H1 (cell line): Measurements from ENCODE around the gene GALNT2. TPM values are rescaled to one million over a fixed set of nuclear protein-coding genes. Genes with fewer than 3 reads are reported as not detected.

Experiments used
- CTCF ChIA-PET: fragments of 300-600 bp; sonication (Branson Sonifier 250); formaldehyde crosslinking; loops from one replicate; lab custom pipeline; 2021; ENCODE audit not compliant: partially characterized antibody; lab: Charles Lee
- POLR2A ChIA-PET: fragments of 300-600 bp; sonication (Branson Sonifier 250); formaldehyde crosslinking; loops from one replicate; lab custom pipeline; 2021; ENCODE audit warnings: inconsistent platforms; ENCODE audit not compliant: partially characterized antibody; lab: Charles Lee
- DNase-seq, 2 experiments: peaks; one replicate each; pipeline versions ENCODE4 v3.0.0 to v3.0.0-alpha.2; 2010 to 2022; ENCODE audit warnings: low spot score in 2 of 2, low read depth in 1 of 2, mixed read lengths in 1 of 2
- FAIRE-seq: peaks from 2 replicates; lab custom pipeline; 2011; peaks lifted over from hg19 to GRCh38; lab: Jason Lieb, UNC
- H2AFZ ChIP-seq: 2 replicates; pipeline ENCODE4 v1.8.1; 2012; ENCODE audit warnings: low read length, inconsistent platforms
- H2AK5ac ChIP-seq: 2 replicates; pipeline ENCODE4 v1.6.1; 2013; ENCODE audit warnings: low read depth, low read length
- H2BK120ac ChIP-seq: replicated peaks from 2 replicates; pipeline ENCODE3; 2013; ENCODE audit warnings: low read depth, low read length, inconsistent platforms
- H2BK12ac ChIP-seq: 2 replicates; pipeline ENCODE4 v1.6.1; 2013; ENCODE audit warnings: low read depth, low read length
- H2BK15ac ChIP-seq: 2 replicates; pipeline ENCODE4 v1.6.1; 2013; ENCODE audit warnings: low read length
- H2BK20ac ChIP-seq: 2 replicates; pipeline ENCODE4 v1.6.1; 2013; ENCODE audit warnings: low read length
- H2BK5ac ChIP-seq: 2 replicates; pipeline ENCODE4 v1.6.1; 2013; ENCODE audit warnings: low read depth, low read length
- H3K14ac ChIP-seq: 2 replicates; pipeline ENCODE4 v1.6.1; 2013; ENCODE audit warnings: inconsistent platforms; ENCODE audit not compliant: insufficient read length
- H3K18ac ChIP-seq: 2 replicates; pipeline ENCODE4 v1.6.1; 2013; ENCODE audit warnings: low read length; ENCODE audit errors: extremely low read depth
- H3K23ac ChIP-seq: 2 replicates; pipeline ENCODE4 v1.6.1; 2013; ENCODE audit warnings: inconsistent platforms; ENCODE audit not compliant: insufficient read length
- H3K23me2 ChIP-seq: 2 replicates; pipeline ENCODE4 v1.6.1; 2013; ENCODE audit warnings: low read depth, low read length
- H3K27ac ChIP-seq: 2 replicates; pipeline ENCODE4 v1.6.1; 2011; ENCODE audit warnings: low read depth, low read length, inconsistent platforms
- H3K27me3 ChIP-seq, 4 experiments: replicated peaks in 1 of 4; 1 replicate in 1 of 4; 2 replicates in 3 of 4; pipeline versions ENCODE4 v1.6.1 to v1.8.1; 2011 to 2013; ENCODE audit warnings: low read length in 3 of 4, mild to moderate bottlenecking in 3 of 4, inconsistent platforms in 2 of 4, mixed read lengths in 2 of 4, moderate library complexity in 1 of 4; ENCODE audit not compliant: control insufficient read depth in 3 of 4, insufficient read depth in 3 of 4; ENCODE audit errors: extremely low read depth in 1 of 4
- H3K36me3 ChIP-seq, 4 experiments: 2 replicates each; pipeline versions ENCODE4 v1.6.1 to v1.8.1; 2011 to 2013; ENCODE audit warnings: mild to moderate bottlenecking in 4 of 4, low read length in 3 of 4, moderate library complexity in 2 of 4, control low read depth in 1 of 4, inconsistent platforms in 1 of 4; ENCODE audit not compliant: insufficient read depth in 4 of 4, control insufficient read depth in 2 of 4
- H3K4ac ChIP-seq: replicated peaks from 2 replicates; pipeline ENCODE3; 2013; ENCODE audit warnings: low read length, low read depth, mixed read lengths, inconsistent platforms; ENCODE audit not compliant: insufficient read length
- H3K4me1 ChIP-seq, 4 experiments: replicated peaks in 1 of 4; 1 replicate in 1 of 4; 2 replicates in 3 of 4; pipeline versions ENCODE4 v1.6.1 to v1.8.1; 2011 to 2013; ENCODE audit warnings: low read length in 3 of 4, inconsistent platforms in 2 of 4, mixed read lengths in 1 of 4; ENCODE audit not compliant: insufficient read depth in 4 of 4, control insufficient read depth in 3 of 4
- H3K4me2 ChIP-seq, 2 experiments: 2 replicates each; pipeline versions ENCODE4 v1.6.1 to v1.8.1; 2011 to 2013; ENCODE audit warnings: low read depth in 2 of 2, low read length in 2 of 2, control low read depth in 1 of 2, inconsistent platforms in 1 of 2, mild to moderate bottlenecking in 1 of 2; ENCODE audit not compliant: insufficient read depth in 1 of 2
- H3K4me3 ChIP-seq, 4 experiments: fragments of 200-600, 300-600 bp in 1 of 4; sonication (generic), shearing (Covaris generic), sonication (Bioruptor Twin) in 1 of 4; 2 replicates each; pipeline versions ENCODE4 v1.5.1 to v1.8.1; 2011 to 2016; ENCODE audit warnings: low read length in 4 of 4, low read depth in 3 of 4, control low read depth in 2 of 4, inconsistent platforms in 2 of 4, mild to moderate bottlenecking in 2 of 4, mixed read lengths in 1 of 4, moderate library complexity in 1 of 4; ENCODE audit not compliant: insufficient read depth in 2 of 4; ENCODE audit errors: extremely low read depth in 1 of 4
- H3K56ac ChIP-seq: replicated peaks from 2 replicates; pipeline ENCODE3; 2013; ENCODE audit warnings: low read depth, mild to moderate bottlenecking, mixed read lengths, low read length, inconsistent platforms; ENCODE audit not compliant: insufficient read length
- H3K79me1 ChIP-seq: 2 replicates; pipeline ENCODE4 v1.6.1; 2013; ENCODE audit warnings: low read depth, low read length, control low read depth
- H3K79me2 ChIP-seq, 2 experiments: 2 replicates each; pipeline versions ENCODE4 v1.6.1 to v1.8.1; 2012 to 2013; ENCODE audit warnings: low read length in 2 of 2, mild to moderate bottlenecking in 2 of 2, inconsistent platforms in 1 of 2; ENCODE audit not compliant: insufficient read depth in 2 of 2, control insufficient read depth in 1 of 2
- H3K9ac ChIP-seq, 4 experiments: replicated peaks in 1 of 4; 1 replicate in 1 of 4; 2 replicates in 3 of 4; pipeline versions ENCODE4 v1.6.1 to v1.8.1; 2011 to 2013; ENCODE audit warnings: low read depth in 3 of 4, low read length in 3 of 4, control low read depth in 2 of 4, mild to moderate bottlenecking in 2 of 4, moderate library complexity in 2 of 4, inconsistent platforms in 1 of 4; ENCODE audit errors: extremely low read depth in 1 of 4
- H3K9me3 ChIP-seq, 2 experiments: 2 replicates each; pipeline versions ENCODE4 v1.6.1 to v1.8.1; 2012 to 2013; ENCODE audit warnings: mild to moderate bottlenecking in 2 of 2, moderate library complexity in 2 of 2, control low read depth in 1 of 2, inconsistent platforms in 1 of 2, low read depth in 1 of 2, low read length in 1 of 2, mixed read lengths in 1 of 2; ENCODE audit not compliant: insufficient read depth in 2 of 2
- H4K20me1 ChIP-seq, 2 experiments: replicated peaks in 1 of 2; 2 replicates each; pipeline versions ENCODE3 to v1.8.1; 2011 to 2013; ENCODE audit warnings: inconsistent platforms in 2 of 2, low read length in 2 of 2, mild to moderate bottlenecking in 1 of 2; ENCODE audit not compliant: insufficient read depth in 2 of 2, control insufficient read depth in 1 of 2
- H4K5ac ChIP-seq: 2 replicates; pipeline ENCODE4 v1.6.1; 2013; ENCODE audit warnings: low read length, low read depth, mixed read lengths, inconsistent platforms; ENCODE audit not compliant: insufficient read length
- H4K8ac ChIP-seq: 2 replicates; pipeline ENCODE4 v1.8.0; 2013; ENCODE audit warnings: mild to moderate bottlenecking, moderate library complexity, low read length, inconsistent platforms; ENCODE audit not compliant: insufficient read depth; ENCODE audit errors: extremely low read depth
- H4K91ac ChIP-seq: replicated peaks from 2 replicates; pipeline ENCODE3; 2013; ENCODE audit warnings: low read length, mixed read lengths, inconsistent platforms; ENCODE audit not compliant: insufficient read length
- ASH2L ChIP-seq: fragments of 200-600, 300-600 bp; sonication (generic); IDR thresholded peaks from one replicate; pipeline ENCODE4 v1.7.1; 2017; ENCODE audit warnings: low read length
- CHD1 ChIP-seq: IDR thresholded peaks from 2 replicates; pipeline ENCODE4 v1.6.1; 2012; ENCODE audit warnings: low read depth, low read length, improper control_type of control experiment
- CTCF ChIP-seq, 3 experiments: IDR thresholded peaks; 1 replicate in 2 of 3; 2 replicates in 1 of 3; pipeline versions ENCODE4 v1.5.1 to v1.6.1; 2011; ENCODE audit warnings: low read length in 3 of 3, mild to moderate bottlenecking in 3 of 3, inconsistent platforms in 2 of 3, low read depth in 1 of 3, moderate library complexity in 1 of 3; ENCODE audit not compliant: insufficient read depth in 1 of 3; ENCODE audit errors: control extremely low read depth in 1 of 3
- EZH2 ChIP-seq: fragments of 200-600 bp; sonication (generic); IDR thresholded peaks from 2 replicates; pipeline ENCODE4 v1.7.1; 2012; ENCODE audit warnings: low read depth, mild to moderate bottlenecking, moderate library complexity, low read length, inconsistent platforms; ENCODE audit not compliant: severe bottlenecking
- GABPA ChIP-seq: IDR thresholded peaks from 2 replicates; pipeline ENCODE4 v1.6.1; 2011; ENCODE audit warnings: mild to moderate bottlenecking, low read length, moderate library complexity, borderline replicate concordance; ENCODE audit not compliant: insufficient read depth
- KDM1A ChIP-seq: fragments of 200-600, 300-600 bp; sonication (generic); IDR thresholded peaks from 2 replicates; pipeline ENCODE4 v1.7.1; 2016; ENCODE audit warnings: mild to moderate bottlenecking, low read length, borderline replicate concordance
- RAD21 ChIP-seq, 2 experiments: IDR thresholded peaks in 1 of 2; conservative IDR thresholded peaks in 1 of 2; 2 replicates each; pipeline ENCODE4 v1.6.1; 2011; ENCODE audit warnings: low read depth in 2 of 2, low read length in 2 of 2, improper control_type of control experiment in 1 of 2, inconsistent platforms in 1 of 2, mild to moderate bottlenecking in 1 of 2, moderate library complexity in 1 of 2
- TAF7 ChIP-seq: optimal IDR thresholded peaks from 2 replicates; pipeline ENCODE3; 2011; ENCODE audit warnings: low read depth, mild to moderate bottlenecking, inconsistent platforms, low read length, moderate library complexity, borderline replicate concordance
- WGBS, 2 experiments: shearing (Covaris generic) in 1 of 2; methylation state at CpG; one replicate each; pipeline versions ENCODE4 v1.1.6 to v1.1.7; 2013 to 2015; ENCODE audit warnings: low lambda C conversion rate in 2 of 2, mixed read lengths in 2 of 2, inconsistent platforms in 1 of 2, low coverage in 1 of 2, missing lambda C conversion rate in 1 of 2; ENCODE audit not compliant: insufficient replicate concordance in 2 of 2, insufficient coverage in 1 of 2, insufficient read length in 1 of 2; ENCODE audit errors: extremely low coverage in 1 of 2, missing lambda C conversion rate in 1 of 2; 5-methylcytosine and 5-hydroxymethylcytosine counted together
- polyA plus RNA-seq, 7 experiments: library from polyadenylated mRNA; depleted of rRNA in 3 of 7; stranded (reverse) in 5 of 7; unstranded in 2 of 7; fragments of >200 nt in 5 of 7; fragments of 200-250 nt in 2 of 7; gene quantifications; 1 replicate in 5 of 7; 2 replicates in 1 of 7; 4 replicates in 1 of 7; pipeline versions ENCODE4 v1.2.1 to v1.2.3, GENCODE V29; 2011 to 2013; ENCODE audit warnings: missing spikeins in 2 of 7, mixed read lengths in 2 of 7
- total RNA-seq: library from RNA; stranded (reverse); fragmentation: NEBNext Ultra II Directional; extraction: Animal tissue kit (Norgen Biotek cat#: 25700); gene quantifications from 2 replicates; pipeline ENCODE4 v1.2.1, GENCODE V29; 2021

GALNT2 gene
- total and polyA plus RNA-seq, 2 of the 8 experiments (the other 6 are each of a cell fraction or from before 2014, with no cell fraction given) = 34.5 to 75.3 TPM

DNA sequence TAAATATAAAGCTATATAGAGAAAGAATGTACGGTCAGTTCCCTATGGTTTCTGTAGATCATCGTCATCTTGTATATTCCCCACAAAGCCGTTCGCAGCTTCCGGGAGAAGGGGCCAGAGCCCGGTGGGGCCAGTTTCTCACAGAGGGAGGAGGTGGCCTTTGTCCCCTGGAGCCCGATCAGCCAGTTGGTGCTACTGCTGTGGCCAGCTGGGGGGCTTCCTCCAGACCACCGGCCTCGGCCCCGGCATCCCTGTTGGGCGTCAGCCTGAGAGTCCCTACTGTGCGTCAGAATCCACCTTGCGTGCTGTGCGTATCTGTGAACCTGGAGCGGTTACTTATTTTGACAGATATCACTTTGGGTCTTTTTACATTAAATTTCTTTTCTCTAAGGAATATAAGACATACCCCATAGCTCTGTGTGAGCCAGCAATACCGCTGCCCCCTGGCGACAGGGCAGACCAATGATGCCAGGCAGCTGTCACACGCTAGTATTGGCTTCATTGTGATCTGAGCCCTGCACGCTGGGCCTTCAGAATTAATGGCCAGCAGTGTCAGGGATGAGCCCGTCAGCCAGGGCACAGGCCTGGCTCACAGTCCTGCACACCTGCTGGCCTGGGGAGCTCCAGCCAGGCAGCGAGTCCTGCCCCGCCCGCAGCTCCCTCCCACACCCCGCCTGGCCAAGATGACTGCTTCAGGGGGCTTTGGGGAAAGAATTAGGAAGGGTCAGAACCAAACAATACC is 213.2 kb downstream of the GALNT2 start:
- ChIA-PET POLR2A (interaction anchor here (1.4 kb wide), 1 partner anchor 11 kb away, joined by 3 read pairs; no protein-coding TSS in a partner anchor), CTCF (interaction anchor here (0.6 to 1.8 kb wide), 6 partner anchors 9 to 508 kb away, joined by 3 to 6 read pairs (median 3); no protein-coding TSS in a partner anchor)
- TF ChIP-seq KDM1A (no peak), CTCF (IDR thresholded peaks at IDR 0.05; ENCODE audit: control extremely low read depth in 1 of 3, insufficient read depth in 1 of 3, low read depth in 1 of 3, low read length in 3 of 3) (peak; percentile 5 to 56 (median 24); a peak in 3 of 4 replicates), CHD1 (no peak), EZH2 (no peak), TAF7 (no peak), ASH2L (no peak), RAD21 (IDR thresholded peaks at IDR 0.05 in 1 of 2, conservative IDR thresholded peaks at IDR 0.05 in 1 of 2; ENCODE audit: low read depth in 2 of 2, low read length in 2 of 2) (peak in 1 of 2 experiments; percentile 30; a peak in 1 of 4 replicates), GABPA (no peak)

More for the DNA sequence above, 213.2 kb downstream of the GALNT2 start:
- Histone ChIP-seq H4K91ac (no peak overlapping the region), H2AFZ (no peak overlapping the region), H2BK20ac (no peak overlapping the region), H3K56ac (no peak overlapping the region), H3K9ac (no peak overlapping the region), H3K4me3 (no peak overlapping the region), H3K4me1 (peaks cover 9 to 20% (median 11%) of the 10 kb centered on the region in 4 experiments), H3K36me3 (peaks cover 0 to 11% (median 1%) of the 10 kb centered on the region in 4 experiments; a peak in 3 of 8 replicates), H2BK5ac (no peak overlapping the region), H4K20me1 (peaks cover 0 to 3% of the 10 kb centered on the region in 2 experiments), H3K4me2 (no peak overlapping the region), H3K9me3 (no peaks in the 10 kb centered on the region), H2BK12ac (no peak overlapping the region), H3K23me2 (no peaks in the 10 kb centered on the region), H3K79me2 (no peaks in the 10 kb centered on the region), H3K4ac (no peak overlapping the region), H3K27me3 (no peaks in the 10 kb centered on the region), H3K27ac (no peak overlapping the region), H2AK5ac (no peak overlapping the region), H3K79me1 (no peaks in the 10 kb centered on the region), H4K5ac (no peak overlapping the region), H3K23ac (no peak overlapping the region), H2BK15ac (no peak overlapping the region), H3K18ac (no peak overlapping the region), H2BK120ac (no peak overlapping the region), H3K14ac (no peak overlapping the region), H4K8ac (no peak overlapping the region; the same call in 1 of the 2 replicates)
- FAIRE-seq (no peak), DNase-seq (no peak)
- 87% methylated on average over 24 of the region's 24 CpGs; no CpG with 5 or more reads in 1 of the 2 experiments for WGBS, 2 experiments
